Measurements from ENCODE around the gene ANKRD61. TPM values are rescaled to one million over a fixed set of nuclear protein-coding genes. Genes with fewer than 3 reads are reported as not detected.
"Not testable (repeated sequence)": the region's sequence is repeated elsewhere in the genome, so short reads cannot be mapped to it uniquely, and the experiment has no call there.

The ANKRD61 gene
- total and polyA plus RNA-seq, 8 donors = 1.3 to 4.1 TPM; not detected in 6

- Histone ChIP-seq H3K9me3 (no peaks in the 10 kb centered on the region), H3K27me3 (no peaks in the 10 kb centered on the region), H3K27ac (peak overlapping the region; percentile 54 to 97 (median 94)), H3K36me3 (peaks cover 6 to 25% (median 22%) of the 10 kb centered on the region in 4 donors), H3K4me3 (peak overlapping the region; percentile 77 to 91 (median 89)), H3K4me1 (peaks cover 17 to 39% (median 28%) of the 10 kb centered on the region in 4 donors)
- 28 to 50% (median 34%) methylated on average over 14 of the region's 14 CpGs for WGBS, 5 donors
- no peak for DNase-seq
- intact Hi-C loops (cut with DNase I; ENCODE audit: low total_unique reads) = no loop called here
- no peak for TF ChIP-seq POLR2A (IDR thresholded peaks at IDR 0.05)
- TF ChIP-seq CTCF (IDR thresholded peaks at IDR 0.05) = no peak
- no peak for TF ChIP-seq POLR2AphosphoS5 (IDR thresholded peaks at IDR 0.05)
- no peak for TF ChIP-seq EP300 (IDR thresholded peaks at IDR 0.05)
Measured at GRCh38 chr7:6057316-6058129, 26.3 kb downstream of the ANKRD61 start.

- intact Hi-C loops (cut with DNase I; ENCODE audit: low total_unique reads); H3K4me3 ChIP-seq; H3K9me3 ChIP-seq; DNase-seq; H3K27ac ChIP-seq; H3K36me3 ChIP-seq; H3K27me3 ChIP-seq: not testable (repeated sequence)
- 87 to 97% (median 93%) methylated on average over 11 of the region's 11 CpGs for WGBS, 5 donors
- peaks cover 17 to 36% (median 28%) of the 10 kb centered on the region in 4 donors for H3K4me1 ChIP-seq
Measured at GRCh38 chr7:6059941-6060340, 28.8 kb downstream of the ANKRD61 start.

GRCh38 chr7:6071406-6071805 is 40.2 kb downstream of the ANKRD61 start:
- H3K27ac ChIP-seq = no peak overlapping the region
- intact Hi-C loops (cut with DNase I; ENCODE audit: low total_unique reads) = no loop called here
- TF ChIP-seq POLR2A (IDR thresholded peaks at IDR 0.05) (no peak), CTCF (IDR thresholded peaks at IDR 0.05) (no peak), POLR2AphosphoS5 (IDR thresholded peaks at IDR 0.05) (no peak), EP300 (IDR thresholded peaks at IDR 0.05) (no peak)
- H3K4me1 ChIP-seq = no peaks in the 10 kb centered on the region
- no peaks in the 10 kb centered on the region for H3K9me3 ChIP-seq
- H3K36me3 ChIP-seq = no peaks in the 10 kb centered on the region
- WGBS, 5 donors = 69 to 75% (median 72%) methylated on average over 3 of the region's 3 CpGs
- no peak overlapping the region for H3K4me3 ChIP-seq
- no peaks in the 10 kb centered on the region for H3K27me3 ChIP-seq
- no peak for DNase-seq

GRCh38 chr7:6074612-6075380 is 43.6 kb downstream of the ANKRD61 start:
- Histone ChIP-seq H3K27ac (no peak overlapping the region), H3K4me3 (no peak overlapping the region), H3K27me3 (no peaks in the 10 kb centered on the region), H3K36me3 (no peaks in the 10 kb centered on the region), H3K9me3 (no peaks in the 10 kb centered on the region), H3K4me1 (no peaks in the 10 kb centered on the region)
- DNase-seq = no peak
- TF ChIP-seq POLR2AphosphoS5 (IDR thresholded peaks at IDR 0.05) (no peak), EP300 (IDR thresholded peaks at IDR 0.05) (no peak), POLR2A (IDR thresholded peaks at IDR 0.05) (no peak), CTCF (IDR thresholded peaks at IDR 0.05) (no peak)
- intact Hi-C loops (cut with DNase I; ENCODE audit: low total_unique reads) = no loop called here
- 82 to 88% (median 86%) methylated on average over 9 of the region's 9 CpGs for WGBS, 5 donors
